ENCODE results near the gene TBX20. TPM values are rescaled to one million over a fixed set of nuclear protein-coding genes. Genes with fewer than 3 reads are reported as not detected.

The TBX20 gene
- total and polyA plus RNA-seq, 2 of the 13 experiments (the other 11 are each of a cell fraction or from before 2014, with no cell fraction given), result not detected

DNA sequence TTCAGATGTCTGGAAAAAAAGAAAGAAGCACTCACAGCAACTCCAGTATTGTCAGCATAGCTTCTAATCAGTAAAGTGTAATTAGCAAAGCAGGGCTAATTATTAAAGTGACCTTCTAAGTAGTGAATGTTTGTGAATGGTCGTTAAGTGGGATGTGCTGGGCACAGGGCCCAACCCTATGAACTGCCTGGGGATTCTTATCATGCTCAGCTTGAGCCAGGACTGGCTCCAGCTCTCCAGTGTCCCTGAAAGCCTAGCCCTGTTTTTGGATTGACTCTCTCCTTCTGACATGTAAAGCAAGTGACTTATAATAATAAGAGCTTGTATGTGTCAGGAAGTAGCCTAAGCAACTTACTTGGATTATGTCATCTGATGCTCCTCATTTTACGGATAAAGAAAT is 9.5 kb upstream of the TBX20 start (continued):
- TF ChIP-seq, protein P1, sequence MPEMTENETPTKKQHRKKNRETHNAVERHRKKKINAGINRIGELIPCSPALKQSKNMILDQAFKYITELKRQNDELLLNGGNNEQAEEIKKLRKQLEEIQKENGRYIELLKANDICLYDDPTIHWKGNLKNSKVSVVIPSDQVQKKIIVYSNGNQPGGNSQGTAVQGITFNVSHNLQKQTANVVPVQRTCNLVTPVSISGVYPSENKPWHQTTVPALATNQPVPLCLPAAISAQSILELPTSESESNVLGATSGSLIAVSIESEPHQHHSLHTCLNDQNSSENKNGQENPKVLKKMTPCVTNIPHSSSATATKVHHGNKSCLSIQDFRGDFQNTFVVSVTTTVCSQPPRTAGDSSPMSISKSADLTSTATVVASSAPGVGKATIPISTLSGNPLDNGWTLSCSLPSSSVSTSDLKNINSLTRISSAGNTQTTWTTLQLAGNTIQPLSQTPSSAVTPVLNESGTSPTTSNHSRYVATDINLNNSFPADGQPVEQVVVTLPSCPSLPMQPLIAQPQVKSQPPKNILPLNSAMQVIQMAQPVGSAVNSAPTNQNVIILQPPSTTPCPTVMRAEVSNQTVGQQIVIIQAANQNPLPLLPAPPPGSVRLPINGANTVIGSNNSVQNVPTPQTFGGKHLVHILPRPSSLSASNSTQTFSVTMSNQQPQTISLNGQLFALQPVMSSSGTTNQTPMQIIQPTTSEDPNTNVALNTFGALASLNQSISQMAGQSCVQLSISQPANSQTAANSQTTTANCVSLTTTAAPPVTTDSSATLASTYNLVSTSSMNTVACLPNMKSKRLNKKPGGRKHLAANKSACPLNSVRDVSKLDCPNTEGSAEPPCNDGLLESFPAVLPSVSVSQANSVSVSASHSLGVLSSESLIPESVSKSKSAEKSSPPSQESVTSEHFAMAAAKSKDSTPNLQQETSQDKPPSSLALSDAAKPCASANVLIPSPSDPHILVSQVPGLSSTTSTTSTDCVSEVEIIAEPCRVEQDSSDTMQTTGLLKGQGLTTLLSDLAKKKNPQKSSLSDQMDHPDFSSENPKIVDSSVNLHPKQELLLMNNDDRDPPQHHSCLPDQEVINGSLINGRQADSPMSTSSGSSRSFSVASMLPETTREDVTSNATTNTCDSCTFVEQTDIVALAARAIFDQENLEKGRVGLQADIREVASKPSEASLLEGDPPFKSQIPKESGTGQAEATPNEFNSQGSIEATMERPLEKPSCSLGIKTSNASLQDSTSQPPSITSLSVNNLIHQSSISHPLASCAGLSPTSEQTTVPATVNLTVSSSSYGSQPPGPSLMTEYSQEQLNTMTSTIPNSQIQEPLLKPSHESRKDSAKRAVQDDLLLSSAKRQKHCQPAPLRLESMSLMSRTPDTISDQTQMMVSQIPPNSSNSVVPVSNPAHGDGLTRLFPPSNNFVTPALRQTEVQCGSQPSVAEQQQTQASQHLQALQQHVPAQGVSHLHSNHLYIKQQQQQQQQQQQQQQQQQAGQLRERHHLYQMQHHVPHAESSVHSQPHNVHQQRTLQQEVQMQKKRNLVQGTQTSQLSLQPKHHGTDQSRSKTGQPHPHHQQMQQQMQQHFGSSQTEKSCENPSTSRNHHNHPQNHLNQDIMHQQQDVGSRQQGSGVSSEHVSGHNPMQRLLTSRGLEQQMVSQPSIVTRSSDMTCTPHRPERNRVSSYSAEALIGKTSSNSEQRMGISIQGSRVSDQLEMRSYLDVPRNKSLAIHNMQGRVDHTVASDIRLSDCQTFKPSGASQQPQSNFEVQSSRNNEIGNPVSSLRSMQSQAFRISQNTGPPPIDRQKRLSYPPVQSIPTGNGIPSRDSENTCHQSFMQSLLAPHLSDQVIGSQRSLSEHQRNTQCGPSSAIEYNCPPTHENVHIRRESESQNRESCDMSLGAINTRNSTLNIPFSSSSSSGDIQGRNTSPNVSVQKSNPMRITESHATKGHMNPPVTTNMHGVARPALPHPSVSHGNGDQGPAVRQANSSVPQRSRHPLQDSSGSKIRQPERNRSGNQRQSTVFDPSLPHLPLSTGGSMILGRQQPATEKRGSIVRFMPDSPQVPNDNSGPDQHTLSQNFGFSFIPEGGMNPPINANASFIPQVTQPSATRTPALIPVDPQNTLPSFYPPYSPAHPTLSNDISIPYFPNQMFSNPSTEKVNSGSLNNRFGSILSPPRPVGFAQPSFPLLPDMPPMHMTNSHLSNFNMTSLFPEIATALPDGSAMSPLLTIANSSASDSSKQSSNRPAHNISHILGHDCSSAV (CRISPR knock-in tag; IDR thresholded peaks at IDR 0.05; ENCODE audit: borderline replicate concordance), result no peak
- TF ChIP-seq SRF (IDR thresholded peaks at IDR 0.05; ENCODE audit: low read depth, low read length), result no peak
- TF ChIP-seq ELF3 (CRISPR knock-in tag; IDR thresholded peaks at IDR 0.05), result no peak
- no peak for TF ChIP-seq TCF7 (IDR thresholded peaks at IDR 0.05; ENCODE audit: low read depth)
- TF ChIP-seq, protein P2, sequence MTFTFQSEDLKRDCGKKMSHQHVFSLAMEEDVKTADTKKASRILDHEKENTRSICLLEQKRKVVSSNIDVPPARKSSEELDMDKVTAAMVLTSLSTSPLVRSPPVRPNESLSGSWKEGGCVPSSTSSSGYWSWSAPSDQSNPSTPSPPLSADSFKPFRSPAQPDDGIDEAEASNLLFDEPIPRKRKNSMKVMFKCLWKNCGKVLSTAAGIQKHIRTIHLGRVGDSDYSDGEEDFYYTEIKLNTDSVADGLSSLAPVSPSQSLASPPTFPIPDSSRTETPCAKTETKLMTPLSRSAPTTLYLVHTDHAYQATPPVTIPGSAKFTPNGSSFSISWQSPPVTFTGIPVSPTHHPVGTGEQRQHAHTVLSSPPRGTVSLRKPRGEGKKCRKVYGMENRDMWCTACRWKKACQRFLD (CRISPR knock-in tag; IDR thresholded peaks at IDR 0.05; ENCODE audit: borderline replicate concordance), result no peak
- no peak for TF ChIP-seq POLR2A (IDR thresholded peaks at IDR 0.05; ENCODE audit: insufficient read depth in 1 of 2, low read depth in 2 of 2, low read length in 2 of 2)
- TF ChIP-seq YEATS4 (CRISPR knock-in tag; IDR thresholded peaks at IDR 0.05; ENCODE audit: borderline replicate concordance), result no peak
- TF ChIP-seq, protein P3, sequence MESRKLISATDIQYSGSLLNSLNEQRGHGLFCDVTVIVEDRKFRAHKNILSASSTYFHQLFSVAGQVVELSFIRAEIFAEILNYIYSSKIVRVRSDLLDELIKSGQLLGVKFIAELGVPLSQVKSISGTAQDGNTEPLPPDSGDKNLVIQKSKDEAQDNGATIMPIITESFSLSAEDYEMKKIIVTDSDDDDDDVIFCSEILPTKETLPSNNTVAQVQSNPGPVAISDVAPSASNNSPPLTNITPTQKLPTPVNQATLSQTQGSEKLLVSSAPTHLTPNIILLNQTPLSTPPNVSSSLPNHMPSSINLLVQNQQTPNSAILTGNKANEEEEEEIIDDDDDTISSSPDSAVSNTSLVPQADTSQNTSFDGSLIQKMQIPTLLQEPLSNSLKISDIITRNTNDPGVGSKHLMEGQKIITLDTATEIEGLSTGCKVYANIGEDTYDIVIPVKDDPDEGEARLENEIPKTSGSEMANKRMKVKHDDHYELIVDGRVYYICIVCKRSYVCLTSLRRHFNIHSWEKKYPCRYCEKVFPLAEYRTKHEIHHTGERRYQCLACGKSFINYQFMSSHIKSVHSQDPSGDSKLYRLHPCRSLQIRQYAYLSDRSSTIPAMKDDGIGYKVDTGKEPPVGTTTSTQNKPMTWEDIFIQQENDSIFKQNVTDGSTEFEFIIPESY (CRISPR knock-in tag; IDR thresholded peaks at IDR 0.05), result no peak
